ENCODE data around the gene TRAPPC1.

Gene TRAPPC1

GRCh38 chr17:7916385-7916682 is 15.4 kb downstream of the TRAPPC1 start:
- TF ChIP-seq CTCF (IDR thresholded peaks at IDR 0.05; ENCODE audit: low read depth, low read length) = no peak
- in situ Hi-C loops (cut with HindIII; ENCODE audit: low sequenced_read_pairs) = no loop called here
- DNase-seq (ENCODE audit: low read depth, low spot score) = no peak
- H3K4me3 ChIP-seq (ENCODE audit: low read depth, low read length) = peak overlapping the region; percentile 46

GRCh38 chr17:7915611-7916384 is 15.9 kb downstream of the TRAPPC1 start, which contains the start of gene RNF227:
Gene RNF227, minus strand, starts transcription at chr17:7916289. Its CDS starts 94 bp downstream, at chr17:7916195.
- in situ Hi-C loops (cut with HindIII; ENCODE audit: low sequenced_read_pairs) = no loop called here
- DNase-seq (ENCODE audit: low read depth, low spot score) = peak; percentile 97
- no peak for TF ChIP-seq CTCF (IDR thresholded peaks at IDR 0.05; ENCODE audit: low read depth, low read length)
- H3K4me3 ChIP-seq (ENCODE audit: low read depth, low read length) = peak within 1 kb of the TSS; percentile 48

- in situ Hi-C loops (cut with HindIII; ENCODE audit: low sequenced_read_pairs) = no loop called here
- peak overlapping the region; percentile 48 for H3K4me3 ChIP-seq (ENCODE audit: low read depth, low read length)
- no peak for DNase-seq (ENCODE audit: low read depth, low spot score)
- TF ChIP-seq CTCF (IDR thresholded peaks at IDR 0.05; ENCODE audit: low read depth, low read length) = no peak
These were observed 16.6 kb downstream of the TRAPPC1 start for GRCh38 chr17:7915179-7915610.

GRCh38 chr17:7912927-7913524 is 18.7 kb downstream of the TRAPPC1 start:
- DNase-seq (ENCODE audit: low read depth, low spot score) = peak; percentile 73
- peak; percentile 75 for TF ChIP-seq CTCF (IDR thresholded peaks at IDR 0.05; ENCODE audit: low read depth, low read length)
- H3K4me3 ChIP-seq (ENCODE audit: low read depth, low read length) = no peak overlapping the region
- in situ Hi-C loops (cut with HindIII; ENCODE audit: low sequenced_read_pairs) = no loop called here

- in situ Hi-C loops (cut with HindIII; ENCODE audit: low sequenced_read_pairs) = no loop called here
- TF ChIP-seq CTCF (IDR thresholded peaks at IDR 0.05; ENCODE audit: low read depth, low read length) = no peak
These were observed 20.6 kb downstream of the TRAPPC1 start for GRCh38 chr17:7911116-7911515.

GRCh38 chr17:7910711-7911110 is 21.0 kb downstream of the TRAPPC1 start:
- no peak for DNase-seq (ENCODE audit: low read depth, low spot score)
- no peak overlapping the region for H3K4me3 ChIP-seq (ENCODE audit: low read depth, low read length)
- TF ChIP-seq CTCF (IDR thresholded peaks at IDR 0.05; ENCODE audit: low read depth, low read length) = no peak
- in situ Hi-C loops (cut with HindIII; ENCODE audit: low sequenced_read_pairs) = no loop called here

More at GRCh38 chr17:7911116-7911515, 20.6 kb downstream of the TRAPPC1 start:
- H3K4me3 ChIP-seq (ENCODE audit: low read depth, low read length) = no peak overlapping the region
- no peak for DNase-seq (ENCODE audit: low read depth, low spot score)

All from astrocyte of the spinal cord (primary cell).